Left hindlimb (tissue), 1 donor: Measurements from ENCODE around the gene NKAIN4.
A peak's percentile ranks its signal among the peaks of the same experiment; 100 is the strongest.
"Not testable (repeated sequence)": the region's sequence is repeated elsewhere in the genome, so short reads cannot be mapped to it uniquely, and the experiment has no call there.

Source experiments
- DNase-seq: peaks from one replicate; pipeline ENCODE4 v3.0.0-alpha.2; 2018

Gene NKAIN4

DNA sequence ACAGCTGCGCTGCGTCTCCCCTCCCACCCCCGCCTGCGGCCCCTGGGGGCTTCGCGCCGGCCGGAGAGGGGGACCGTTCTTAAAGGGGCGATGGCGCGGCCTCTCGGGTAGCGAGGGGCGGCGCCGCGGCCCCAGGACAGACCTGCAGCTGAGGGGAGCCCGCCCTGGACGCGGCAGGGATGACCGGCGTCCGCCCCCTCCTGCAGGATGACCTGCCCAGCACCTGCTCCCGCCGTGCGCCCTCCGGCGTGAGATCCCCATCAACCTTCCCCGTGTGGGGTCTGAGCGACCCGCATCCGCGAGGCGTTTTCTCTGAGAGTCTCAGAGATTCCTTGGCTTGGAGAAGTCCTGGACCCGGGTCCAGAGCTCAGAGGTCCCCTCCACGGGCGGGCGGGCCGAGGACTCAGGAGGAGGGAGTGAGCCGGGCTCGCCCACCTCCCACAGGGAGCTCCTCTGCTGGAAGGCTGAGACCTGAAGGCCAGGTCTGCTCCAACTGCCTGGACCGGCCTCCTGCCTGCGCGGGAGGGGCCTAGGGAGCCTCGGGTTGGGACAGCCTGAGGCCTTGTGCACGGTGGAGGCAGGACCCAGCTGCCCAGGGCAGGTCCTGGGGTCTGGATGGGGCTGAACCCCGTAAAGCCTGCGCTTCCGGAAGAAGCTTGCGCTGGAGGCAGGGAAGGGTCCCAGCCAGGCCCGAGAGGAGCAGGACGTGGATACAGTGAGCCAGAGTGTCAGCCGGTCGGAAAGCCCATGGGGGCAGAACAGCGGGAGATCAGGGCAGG lies 532 bp upstream of the NKAIN4 start:
- DNase-seq = no peak

DNA sequence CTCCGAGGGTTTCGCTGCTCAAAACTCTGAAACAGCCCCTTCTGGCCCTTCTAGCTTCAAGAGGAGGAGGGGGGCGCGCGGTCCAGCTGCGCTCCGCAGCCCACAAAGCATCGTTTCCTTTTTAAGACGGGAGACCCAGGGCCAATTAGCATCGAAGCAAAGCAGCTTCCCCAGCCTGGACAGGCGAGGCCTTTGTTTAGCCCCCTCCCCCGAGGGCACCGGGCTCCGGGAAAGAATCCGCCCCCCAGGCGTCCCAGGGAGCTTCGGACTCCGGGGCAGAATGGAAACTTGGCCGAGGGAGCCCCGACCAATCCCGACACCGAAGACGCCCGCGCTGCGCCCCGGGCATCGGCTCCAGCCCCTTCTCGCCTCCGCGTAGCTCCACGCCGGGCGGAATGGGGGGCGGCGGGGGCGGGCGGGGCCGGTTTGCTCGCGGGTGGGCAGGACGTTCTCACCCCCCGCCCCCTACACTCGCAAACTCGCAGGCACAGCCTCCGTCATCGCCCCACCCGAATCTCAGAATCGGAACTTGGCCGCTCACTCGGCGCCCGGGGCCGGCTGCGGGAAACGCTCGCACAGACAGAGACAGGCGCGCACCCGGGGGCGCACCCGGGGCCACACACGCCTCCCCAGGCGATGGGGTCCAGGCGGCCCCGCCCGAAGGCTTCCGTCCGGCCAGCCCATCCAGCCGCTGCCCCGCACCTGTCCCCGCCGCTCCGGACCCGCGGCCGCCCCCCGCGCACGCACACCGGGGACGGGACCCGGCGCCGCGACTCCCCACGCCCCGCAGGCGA lies 628 bp downstream of the NKAIN4 start:
- DNase-seq = peak; percentile 76

- DNase-seq = no peak
Measured at GRCh38 chr20:63253065-63253437, 1.2 kb downstream of the NKAIN4 start.

DNA sequence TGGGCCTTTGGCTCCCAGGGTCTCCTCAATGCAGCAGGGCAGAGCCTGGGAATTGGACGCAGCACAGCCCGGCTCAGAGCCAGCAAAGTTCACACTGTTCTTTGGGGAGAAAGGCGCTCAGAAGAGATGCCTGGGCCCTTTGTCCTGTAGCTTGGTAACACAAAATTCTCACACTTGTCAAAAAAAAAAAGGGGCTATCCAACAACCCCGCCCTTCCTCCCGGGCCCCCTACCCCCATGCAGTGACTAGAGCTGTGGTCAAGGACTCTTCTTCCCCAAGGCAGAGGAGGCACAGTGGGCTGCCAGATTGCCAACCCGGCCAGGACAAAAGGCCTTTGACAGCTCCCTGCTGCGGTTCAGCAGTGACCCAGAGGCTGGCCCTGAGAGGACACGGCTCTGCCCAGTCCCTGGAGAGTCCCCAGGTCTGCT lies 2.0 kb downstream of the NKAIN4 start:
- no peak for DNase-seq

DNA sequence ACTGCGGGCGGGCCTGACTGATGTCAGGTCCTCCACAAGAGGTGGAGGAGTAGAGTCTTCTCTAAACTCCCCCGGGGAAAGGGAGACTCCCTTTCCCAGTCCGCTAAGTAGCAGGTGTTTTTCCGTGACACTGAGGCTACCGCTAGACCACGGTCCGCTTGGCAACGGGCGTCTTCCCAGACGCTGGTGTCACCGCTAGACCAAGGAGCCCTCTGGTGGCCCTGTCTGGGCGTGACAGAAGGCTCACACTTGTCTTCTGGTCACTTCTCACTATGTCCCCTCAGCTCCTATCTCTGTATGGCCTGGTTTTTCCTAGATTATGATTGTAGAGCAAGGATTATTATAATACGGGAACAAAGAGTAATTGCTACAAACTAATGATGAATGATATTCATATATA lies 2.9 kb downstream of the NKAIN4 start:
- DNase-seq = not testable (repeated sequence)

GRCh38 chr20:63249891-63250290 lies 4.4 kb downstream of the NKAIN4 start:
- no peak for DNase-seq

GRCh38 chr20:63248835-63249591 lies 5.2 kb downstream of the NKAIN4 start:
- DNase-seq = no peak

DNA sequence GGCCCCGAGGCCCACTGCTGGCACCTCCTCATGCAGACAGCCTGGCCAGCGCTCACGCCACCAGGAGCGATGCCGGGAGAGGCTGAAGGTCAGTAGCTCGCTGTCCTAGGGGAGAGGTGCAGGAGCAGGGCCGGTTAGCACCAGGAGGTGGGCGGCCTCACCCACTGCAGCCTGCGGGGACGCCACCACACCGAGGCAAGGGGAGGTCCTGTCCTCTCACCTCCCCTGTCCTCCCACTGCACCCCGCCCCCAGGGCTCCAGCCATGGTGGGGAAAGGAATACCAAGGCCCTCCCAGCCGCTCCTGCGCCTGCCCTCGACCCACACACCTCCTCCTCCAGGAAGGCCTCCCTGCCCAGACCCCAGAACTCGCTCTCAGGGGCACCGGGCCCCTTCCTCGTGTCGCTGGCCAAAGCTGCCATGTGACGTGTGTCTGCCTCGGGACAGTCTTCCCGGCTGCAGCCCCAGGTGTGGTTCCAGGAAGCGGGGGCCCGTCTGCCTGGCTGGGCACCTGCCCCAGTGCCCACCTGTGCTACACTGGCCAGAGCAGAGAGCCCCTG lies 6.5 kb downstream of the NKAIN4 start:
- DNase-seq = no peak

- no peak for DNase-seq
Measured at GRCh38 chr20:63246490-63247288, 7.6 kb downstream of the NKAIN4 start.

GRCh38 chr20:63244468-63244867 lies 9.8 kb downstream of the NKAIN4 start:
- DNase-seq = no peak

- DNase-seq = no peak
Measured at GRCh38 chr20:63243604-63244247, 10.5 kb downstream of the NKAIN4 start.

GRCh38 chr20:63242736-63243135 lies 11.5 kb downstream of the NKAIN4 start:
- no peak for DNase-seq

DNA sequence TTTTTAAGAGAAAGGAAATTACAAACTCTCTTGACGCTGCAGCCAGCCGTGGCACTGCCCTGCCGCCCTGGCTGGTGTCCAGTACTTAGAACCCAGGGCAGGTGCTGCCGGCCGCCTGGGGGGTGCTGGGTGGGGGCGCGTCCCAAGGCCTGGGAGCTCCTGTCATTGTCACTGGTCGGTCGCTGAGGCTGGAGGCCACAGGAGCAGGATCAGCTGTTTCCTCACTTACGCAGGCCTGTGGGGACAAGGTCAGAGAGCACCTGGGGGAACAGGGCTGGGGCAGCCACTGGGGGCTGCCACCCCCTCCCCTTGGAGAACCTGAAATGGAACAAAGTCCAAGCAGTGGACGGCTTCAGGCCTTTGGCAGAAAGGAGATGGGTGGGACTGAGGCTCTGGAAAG lies 13.0 kb downstream of the NKAIN4 start:
- DNase-seq = no peak

DNA sequence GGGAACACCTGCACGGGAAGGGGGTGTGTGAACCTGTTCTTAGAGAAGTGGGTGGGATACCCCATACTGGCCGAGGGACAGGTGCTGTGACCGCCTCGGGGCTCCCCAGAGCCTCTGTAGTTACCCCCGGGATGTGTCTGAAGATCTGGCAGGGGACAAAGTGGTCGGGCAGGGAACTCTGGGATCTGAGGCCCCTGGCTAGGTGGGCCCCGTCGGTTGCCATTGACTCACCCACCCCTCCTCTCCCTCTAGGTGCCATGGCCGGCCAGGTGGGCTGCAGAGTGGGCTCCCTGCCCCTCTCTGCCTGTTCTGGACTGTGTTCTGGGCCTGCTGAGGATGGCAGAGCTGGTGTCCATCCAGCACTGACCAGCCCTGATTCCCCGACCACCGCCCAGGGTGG lies 14.3 kb downstream of the NKAIN4 start:
- no peak for DNase-seq

DNA sequence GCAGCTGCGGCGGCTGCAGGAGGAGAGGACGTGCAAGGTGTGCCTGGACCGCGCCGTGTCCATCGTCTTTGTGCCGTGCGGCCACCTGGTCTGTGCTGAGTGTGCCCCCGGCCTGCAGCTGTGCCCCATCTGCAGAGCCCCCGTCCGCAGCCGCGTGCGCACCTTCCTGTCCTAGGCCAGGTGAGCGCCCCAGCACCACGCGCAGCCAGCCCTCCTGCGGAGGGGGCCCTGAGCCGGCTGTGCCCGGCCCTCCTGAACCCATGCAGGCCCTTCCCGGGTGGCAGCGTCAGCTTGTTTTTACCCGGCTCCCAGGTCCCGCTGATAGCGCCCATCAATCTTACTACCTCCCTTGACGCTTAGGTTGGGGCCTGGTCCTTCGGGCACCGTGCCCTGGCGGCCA lies 14.8 kb downstream of the NKAIN4 start:
- DNase-seq = no peak

GRCh38 chr20:63238514-63239125 lies 15.6 kb downstream of the NKAIN4 start:
- no peak for DNase-seq

GRCh38 chr20:63238031-63238430 lies 16.2 kb downstream of the NKAIN4 start:
- no peak for DNase-seq

DNA sequence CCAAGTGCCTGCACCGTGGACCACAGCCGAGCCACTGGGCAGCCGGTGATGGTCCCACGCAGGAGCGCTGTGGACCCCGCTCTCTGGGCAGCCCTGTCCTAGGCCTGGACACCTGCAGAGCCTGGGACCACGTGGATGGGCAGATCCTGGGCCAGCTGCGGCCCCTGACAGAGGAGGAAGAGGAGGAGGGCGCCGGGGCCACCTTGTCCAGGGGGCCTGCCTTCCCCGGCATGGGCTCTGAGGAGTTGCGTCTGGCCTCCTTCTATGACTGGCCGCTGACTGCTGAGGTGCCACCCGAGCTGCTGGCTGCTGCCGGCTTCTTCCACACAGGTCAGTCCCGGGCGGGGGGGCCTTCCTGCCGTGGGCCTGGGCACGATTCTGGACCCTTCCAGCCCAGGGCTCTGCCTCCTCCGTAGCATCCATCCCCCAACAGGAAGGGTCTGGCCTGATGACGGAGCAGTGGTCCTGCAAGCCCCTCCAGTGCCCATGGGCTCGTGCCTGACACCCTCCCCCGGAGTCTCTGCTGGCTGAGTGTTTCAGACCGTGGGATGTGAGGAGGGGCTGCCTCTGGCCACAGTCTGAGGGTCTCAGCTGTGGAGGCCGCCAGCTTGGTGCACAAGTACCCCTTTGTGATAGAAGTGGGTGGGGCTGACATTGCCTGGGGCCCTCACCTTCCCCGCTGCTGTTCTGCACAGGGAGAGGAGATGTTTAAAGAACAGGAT lies 18.0 kb downstream of the NKAIN4 start:
- no peak for DNase-seq

DNA sequence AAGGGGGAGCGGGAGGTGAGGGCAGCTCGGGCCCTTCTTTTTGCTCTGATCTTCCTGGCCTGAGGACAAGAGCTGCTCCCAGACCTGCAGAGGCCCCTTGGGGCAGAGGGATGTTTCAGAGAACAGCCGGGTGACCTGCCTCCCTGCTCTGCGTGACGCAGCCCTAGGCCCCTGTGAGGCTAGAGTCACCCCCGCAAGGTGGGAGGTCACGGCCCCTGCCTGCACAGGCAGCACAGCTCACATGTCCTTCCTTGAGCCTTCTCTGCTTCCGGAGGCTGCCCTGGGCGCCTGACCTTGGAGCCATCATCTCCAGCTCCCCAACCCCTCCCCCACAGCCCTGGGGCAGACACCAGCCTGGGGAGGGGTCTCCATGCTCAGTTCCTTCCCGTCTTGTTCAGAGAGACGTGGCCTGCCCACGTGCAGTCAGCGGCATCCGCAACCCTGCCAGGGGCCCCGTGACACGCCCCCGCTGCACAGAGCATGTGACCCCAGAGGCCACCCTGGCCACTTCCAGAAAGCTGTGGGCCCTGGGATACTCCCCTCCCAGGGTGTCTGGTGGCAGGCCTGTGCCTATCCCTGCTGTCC lies 18.8 kb downstream of the NKAIN4 start, which contains the start of gene BIRC7:
Gene BIRC7, plus strand, starts transcription at position 507 of the 585 bp plus-strand sequence. CDS start 192 bp downstream, outside the sequence.
- no peak for DNase-seq
